H1 (cell line): ENCODE results near the gene HYAL1.

Experiments
- EZH2 ChIP-seq: fragments of 200-600 bp; sonication (generic); IDR thresholded peaks from 2 replicates; pipeline ENCODE4 v1.7.1; 2012; ENCODE audit warnings: low read depth, mild to moderate bottlenecking, moderate library complexity, low read length, inconsistent platforms; ENCODE audit not compliant: severe bottlenecking
- KDM1A ChIP-seq: fragments of 200-600, 300-600 bp; sonication (generic); IDR thresholded peaks from 2 replicates; pipeline ENCODE4 v1.7.1; 2016; ENCODE audit warnings: mild to moderate bottlenecking, low read length, borderline replicate concordance
- SIN3A ChIP-seq, 2 experiments: IDR thresholded peaks in 1 of 2; conservative IDR thresholded peaks in 1 of 2; 2 replicates each; pipeline ENCODE4 v1.6.1; 2011 to 2012; ENCODE audit warnings: low read length in 2 of 2, improper control_type of control experiment in 1 of 2, low read depth in 1 of 2, mild to moderate bottlenecking in 1 of 2
- SP1 ChIP-seq: IDR thresholded peaks from 2 replicates; pipeline ENCODE4 v1.6.1; 2011; ENCODE audit warnings: low read depth, low read length
- TF ChIP-seq, protein P1 (sequence below), 3 experiments: IDR thresholded peaks; 1 replicate in 2 of 3; 2 replicates in 1 of 3; pipeline versions ENCODE4 v1.5.1 to v1.6.1; 2011; ENCODE audit warnings: low read length in 3 of 3, mild to moderate bottlenecking in 3 of 3, inconsistent platforms in 2 of 3, low read depth in 1 of 3, moderate library complexity in 1 of 3; ENCODE audit not compliant: insufficient read depth in 1 of 3; ENCODE audit errors: control extremely low read depth in 1 of 3
- TF ChIP-seq, protein P2 (sequence below): IDR thresholded peaks from 2 replicates; pipeline ENCODE4 v1.6.1; 2012; ENCODE audit warnings: inconsistent platforms
- TF ChIP-seq, protein P3 (sequence below): IDR thresholded peaks from 2 replicates; pipeline ENCODE4 v1.6.1; 2012; ENCODE audit warnings: low read length, inconsistent platforms

DNA sequence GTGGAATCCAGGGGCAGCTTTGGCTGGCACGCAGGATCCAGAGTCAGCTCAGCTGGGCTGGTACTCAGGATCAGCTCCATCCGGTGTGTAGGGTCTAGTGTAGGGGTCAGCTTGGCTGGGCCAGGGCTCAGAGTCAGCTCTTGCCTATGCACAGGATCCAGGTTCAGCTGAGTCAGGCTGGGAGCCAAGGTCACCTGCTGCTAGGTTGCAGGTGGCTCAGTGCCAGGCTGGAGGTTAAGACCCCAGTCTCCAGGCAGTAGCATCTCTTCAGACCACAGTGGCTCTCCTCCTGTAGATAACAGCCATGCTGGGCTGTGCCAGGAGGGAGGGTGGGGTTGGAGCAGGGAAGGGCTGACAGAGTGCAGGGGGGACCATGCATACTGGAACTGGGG, 6.0 kb downstream of the HYAL1 start:
- TF ChIP-seq EZH2 (no peak), KDM1A (no peak), SIN3A (conservative IDR thresholded peaks at IDR 0.05 in 1 of 2, IDR thresholded peaks at IDR 0.05 in 1 of 2; ENCODE audit: low read depth in 1 of 2, low read length in 2 of 2) (no peak), SP1 (no peak)
- TF ChIP-seq, protein P1, sequence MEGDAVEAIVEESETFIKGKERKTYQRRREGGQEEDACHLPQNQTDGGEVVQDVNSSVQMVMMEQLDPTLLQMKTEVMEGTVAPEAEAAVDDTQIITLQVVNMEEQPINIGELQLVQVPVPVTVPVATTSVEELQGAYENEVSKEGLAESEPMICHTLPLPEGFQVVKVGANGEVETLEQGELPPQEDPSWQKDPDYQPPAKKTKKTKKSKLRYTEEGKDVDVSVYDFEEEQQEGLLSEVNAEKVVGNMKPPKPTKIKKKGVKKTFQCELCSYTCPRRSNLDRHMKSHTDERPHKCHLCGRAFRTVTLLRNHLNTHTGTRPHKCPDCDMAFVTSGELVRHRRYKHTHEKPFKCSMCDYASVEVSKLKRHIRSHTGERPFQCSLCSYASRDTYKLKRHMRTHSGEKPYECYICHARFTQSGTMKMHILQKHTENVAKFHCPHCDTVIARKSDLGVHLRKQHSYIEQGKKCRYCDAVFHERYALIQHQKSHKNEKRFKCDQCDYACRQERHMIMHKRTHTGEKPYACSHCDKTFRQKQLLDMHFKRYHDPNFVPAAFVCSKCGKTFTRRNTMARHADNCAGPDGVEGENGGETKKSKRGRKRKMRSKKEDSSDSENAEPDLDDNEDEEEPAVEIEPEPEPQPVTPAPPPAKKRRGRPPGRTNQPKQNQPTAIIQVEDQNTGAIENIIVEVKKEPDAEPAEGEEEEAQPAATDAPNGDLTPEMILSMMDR (IDR thresholded peaks at IDR 0.05; ENCODE audit: control extremely low read depth in 1 of 3, insufficient read depth in 1 of 3, low read depth in 1 of 3, low read length in 3 of 3) = no peak
- TF ChIP-seq, protein P2, sequence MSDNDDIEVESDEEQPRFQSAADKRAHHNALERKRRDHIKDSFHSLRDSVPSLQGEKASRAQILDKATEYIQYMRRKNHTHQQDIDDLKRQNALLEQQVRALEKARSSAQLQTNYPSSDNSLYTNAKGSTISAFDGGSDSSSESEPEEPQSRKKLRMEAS = no peak
- TF ChIP-seq, protein P3, sequence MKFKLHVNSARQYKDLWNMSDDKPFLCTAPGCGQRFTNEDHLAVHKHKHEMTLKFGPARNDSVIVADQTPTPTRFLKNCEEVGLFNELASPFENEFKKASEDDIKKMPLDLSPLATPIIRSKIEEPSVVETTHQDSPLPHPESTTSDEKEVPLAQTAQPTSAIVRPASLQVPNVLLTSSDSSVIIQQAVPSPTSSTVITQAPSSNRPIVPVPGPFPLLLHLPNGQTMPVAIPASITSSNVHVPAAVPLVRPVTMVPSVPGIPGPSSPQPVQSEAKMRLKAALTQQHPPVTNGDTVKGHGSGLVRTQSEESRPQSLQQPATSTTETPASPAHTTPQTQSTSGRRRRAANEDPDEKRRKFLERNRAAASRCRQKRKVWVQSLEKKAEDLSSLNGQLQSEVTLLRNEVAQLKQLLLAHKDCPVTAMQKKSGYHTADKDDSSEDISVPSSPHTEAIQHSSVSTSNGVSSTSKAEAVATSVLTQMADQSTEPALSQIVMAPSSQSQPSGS = no peak
